Left ventricle myocardium superior (tissue), 1 donor: ENCODE results near the gene MCRIP2. TPM values are rescaled to one million over a fixed set of nuclear protein-coding genes. Genes with fewer than 3 reads are reported as not detected.

Experiments
- ATAC-seq: fragments of 200-7000 bp; cut with Tn5 transposase; one replicate; pipeline ENCODE4 v1.9.1; 2020; ENCODE audit warnings: mild to moderate bottlenecking, moderate library complexity
- DNase-seq: peaks from one replicate; pipeline ENCODE4 v3.0.0-alpha.2; 2020
- intact Hi-C: fragments of 100-400 bp; cut with micrococcal nuclease; formaldehyde crosslinking; loops from one replicate; pipeline ENCODE4 v1.11.0; 2022
- total RNA-seq: library from RNA; stranded (reverse); fragmentation: NEBNext Ultra II Directional; extraction: Animal tissue kit (Norgen Biotek cat#: 25700); gene quantifications from one replicate; pipeline ENCODE4 v1.2.1, GENCODE V29; 2021
- donor health status: DM: no; HTN: yes; CAD: no; lungs with severe emphysema.

MCRIP2 gene
- total RNA-seq, 1 donor from 2014 or later, result 187 TPM

DNA sequence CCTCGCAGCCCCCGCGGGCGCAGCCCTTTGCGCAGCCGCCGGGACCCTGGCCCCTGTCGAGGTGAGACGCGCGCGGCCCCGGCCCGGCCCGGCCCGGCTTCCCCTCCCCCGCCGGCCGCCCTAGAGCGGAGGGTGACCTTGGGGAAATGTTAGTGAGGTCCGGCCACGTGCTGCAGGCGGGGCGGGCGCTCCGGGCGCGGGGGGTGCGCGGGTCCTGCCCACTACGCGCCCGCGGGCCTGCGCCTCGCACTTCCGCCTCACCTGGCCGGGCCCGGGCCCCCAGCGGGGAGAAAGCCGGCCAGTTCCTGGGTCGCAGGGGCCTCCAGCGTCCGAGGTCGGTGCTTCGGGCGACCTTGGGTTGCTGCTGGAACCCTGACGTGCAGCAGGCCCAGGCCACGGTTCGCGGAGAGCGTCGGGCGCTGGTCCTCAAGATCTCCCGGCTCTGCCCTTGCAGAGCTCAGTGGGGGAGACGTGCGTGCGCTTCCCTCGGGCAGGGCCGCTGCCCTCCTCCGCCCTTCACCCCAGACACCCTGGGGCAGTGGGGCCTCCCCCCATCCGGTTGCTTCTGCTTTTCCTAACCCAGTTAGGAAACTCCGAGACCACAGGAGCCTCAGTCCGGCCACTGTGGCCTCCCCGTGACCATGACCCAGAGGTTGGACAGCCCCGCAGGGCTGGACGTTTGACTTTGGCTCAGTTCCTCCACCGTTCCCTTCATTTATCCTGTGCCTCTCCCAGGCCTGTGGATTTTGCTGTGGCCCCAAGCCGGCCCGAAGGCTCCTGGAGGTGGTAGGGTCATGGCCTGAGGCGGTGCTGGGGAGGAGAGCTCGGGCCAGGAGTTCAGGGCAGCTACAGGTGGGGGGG lies 791 bp downstream of the MCRIP2 start:
- intact Hi-C loops, result no loop called here
- ATAC-seq, result peak; percentile 43
- DNase-seq, result peak; percentile 84

DNA sequence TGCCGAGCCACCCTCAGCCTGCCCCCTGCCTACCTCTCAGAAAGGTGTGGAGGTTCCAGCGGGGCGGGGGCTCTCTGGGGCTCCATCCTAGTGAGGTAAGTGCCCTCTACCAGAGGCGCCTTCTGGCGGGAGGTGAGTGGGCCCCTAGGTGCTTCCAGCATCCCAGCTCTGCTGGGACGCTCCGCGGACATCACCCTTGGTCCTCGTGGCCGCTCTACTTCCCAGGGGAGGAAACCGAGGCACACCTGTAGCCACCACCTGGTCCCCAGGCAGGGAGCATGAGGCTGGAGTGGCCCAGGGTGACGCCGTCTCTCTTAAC lies 1.4 kb downstream of the MCRIP2 start:
- intact Hi-C loops, result no loop called here
- DNase-seq (peak; percentile 51), ATAC-seq (no peak)

DNA sequence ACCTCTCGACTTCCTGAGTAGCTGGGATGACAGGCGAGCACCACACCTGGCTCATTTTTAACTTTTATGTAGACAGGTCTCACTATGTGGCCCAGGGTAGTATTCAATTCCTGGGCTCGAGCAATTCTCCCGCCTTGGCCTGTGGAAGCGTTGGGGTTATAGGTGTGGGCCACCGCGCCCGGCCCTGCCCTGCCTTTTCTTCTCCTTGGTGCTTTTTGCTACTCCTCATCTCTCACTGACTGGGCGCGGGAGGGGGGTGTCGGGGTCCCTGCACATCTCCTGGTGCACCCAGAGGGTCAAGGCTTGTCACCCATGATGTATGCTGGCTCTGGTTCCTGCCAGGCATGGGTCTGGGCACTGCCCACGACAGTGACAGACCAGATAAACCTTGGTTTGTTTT lies 2.9 kb downstream of the MCRIP2 start:
- ATAC-seq, result no peak
- intact Hi-C loops, result no loop called here
- DNase-seq, result no peak

DNA sequence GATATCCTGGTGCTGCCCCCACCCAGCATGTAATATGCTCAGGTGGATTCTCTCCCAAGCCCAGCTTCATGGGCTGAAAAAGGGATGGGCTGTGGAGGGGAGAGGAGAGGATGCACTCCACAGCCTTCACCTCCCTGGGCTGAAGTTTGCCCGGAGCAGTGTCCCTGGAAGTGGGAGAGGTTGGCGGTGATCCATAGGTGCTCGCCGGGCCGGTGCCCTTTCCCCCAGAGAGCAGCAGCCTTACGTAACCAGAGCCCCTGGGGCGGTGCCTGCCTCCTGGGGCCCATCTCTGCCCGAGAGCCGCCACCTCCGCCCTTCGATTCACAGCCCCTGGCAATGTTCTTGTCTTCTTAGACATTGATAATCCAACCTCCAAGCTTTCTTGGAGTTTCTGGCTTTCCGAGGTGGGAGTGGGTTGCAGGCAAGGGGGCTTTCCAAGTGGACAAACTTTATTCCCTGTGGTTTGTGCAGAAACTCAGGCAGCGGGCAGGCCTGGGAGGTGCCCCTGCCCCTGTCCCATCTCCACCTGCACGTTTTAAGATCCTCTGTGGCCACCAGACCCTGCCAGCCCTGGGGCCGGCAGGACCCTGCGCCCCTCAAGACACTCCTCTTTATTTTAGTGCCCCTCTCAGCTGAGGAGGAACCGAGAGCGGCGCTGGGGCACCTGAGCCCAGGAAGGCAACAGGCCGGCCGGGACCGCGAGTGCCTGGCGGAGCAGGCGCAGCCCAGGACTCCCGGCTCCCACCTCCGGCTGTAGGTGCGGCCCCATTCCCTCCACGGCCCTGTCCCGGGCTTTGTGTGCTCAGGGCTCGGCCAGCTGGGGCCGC lies 4.4 kb downstream of the MCRIP2 start:
- ATAC-seq (peak; percentile 52), DNase-seq (peak; percentile 88)
- intact Hi-C loops, result no loop called here

DNA sequence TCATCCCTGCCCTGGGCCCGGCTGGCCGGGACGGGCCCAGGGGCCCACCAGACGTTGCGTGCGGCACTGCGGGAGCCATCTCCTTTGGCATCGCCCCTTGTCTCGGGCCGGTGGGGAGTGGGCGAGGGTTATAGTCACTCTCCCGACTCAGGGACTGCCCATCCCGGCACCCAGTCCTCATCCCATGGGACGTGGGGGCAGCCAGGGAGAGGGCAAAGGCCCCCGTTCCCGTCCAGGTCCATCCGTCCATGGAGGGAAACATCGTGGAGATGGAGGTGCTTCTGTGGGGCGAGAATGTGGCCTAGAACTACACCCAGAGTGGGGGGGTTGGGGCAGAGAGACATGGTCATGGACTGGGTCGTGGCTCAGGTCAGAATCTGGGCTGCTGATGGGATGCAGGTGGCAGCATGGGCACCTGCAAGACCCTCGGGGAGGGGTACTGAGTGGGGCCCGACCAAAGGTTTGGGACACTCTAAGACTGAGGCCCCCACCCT lies 5.1 kb downstream of the MCRIP2 start:
- ATAC-seq, result no peak
- no peak for DNase-seq
- intact Hi-C loops, result no loop called here

DNA sequence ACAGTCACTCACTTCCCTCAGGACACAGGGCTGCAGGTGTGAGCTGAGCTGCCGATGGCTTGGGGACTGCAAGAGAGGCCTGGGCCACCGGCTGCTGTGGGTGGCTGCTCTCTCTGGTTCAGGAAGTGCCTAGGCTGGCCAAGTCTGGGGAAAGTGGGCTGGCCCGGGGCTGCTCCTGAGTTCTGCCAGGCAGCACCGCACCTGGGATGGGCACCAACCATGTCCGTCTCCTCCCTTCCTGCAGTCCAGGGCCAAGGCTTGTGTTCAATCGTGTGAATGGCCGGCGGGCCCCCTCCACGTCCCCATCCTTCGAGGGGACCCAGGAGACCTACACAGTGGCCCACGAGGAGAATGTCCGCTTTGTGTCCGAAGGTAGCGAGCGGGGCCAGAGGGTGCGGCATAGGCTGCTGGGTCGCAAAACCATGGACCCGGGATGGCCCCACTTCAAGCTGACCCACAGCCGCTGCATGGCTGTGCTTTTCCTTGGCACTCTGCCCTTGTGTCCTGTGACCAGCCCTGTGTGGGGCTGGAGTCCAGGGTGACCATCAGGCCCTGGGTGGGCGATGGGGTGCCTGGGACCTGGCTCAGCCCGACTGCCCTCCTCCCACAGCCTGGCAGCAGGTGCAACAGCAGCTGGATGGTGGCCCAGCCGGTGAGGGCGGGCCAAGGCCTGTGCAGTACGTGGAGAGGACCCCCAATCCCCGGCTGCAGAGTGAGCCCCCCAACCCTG lies 5.7 kb downstream of the MCRIP2 start:
- ATAC-seq (peak; percentile 1), DNase-seq (no peak)
- intact Hi-C loops, result no loop called here

DNA sequence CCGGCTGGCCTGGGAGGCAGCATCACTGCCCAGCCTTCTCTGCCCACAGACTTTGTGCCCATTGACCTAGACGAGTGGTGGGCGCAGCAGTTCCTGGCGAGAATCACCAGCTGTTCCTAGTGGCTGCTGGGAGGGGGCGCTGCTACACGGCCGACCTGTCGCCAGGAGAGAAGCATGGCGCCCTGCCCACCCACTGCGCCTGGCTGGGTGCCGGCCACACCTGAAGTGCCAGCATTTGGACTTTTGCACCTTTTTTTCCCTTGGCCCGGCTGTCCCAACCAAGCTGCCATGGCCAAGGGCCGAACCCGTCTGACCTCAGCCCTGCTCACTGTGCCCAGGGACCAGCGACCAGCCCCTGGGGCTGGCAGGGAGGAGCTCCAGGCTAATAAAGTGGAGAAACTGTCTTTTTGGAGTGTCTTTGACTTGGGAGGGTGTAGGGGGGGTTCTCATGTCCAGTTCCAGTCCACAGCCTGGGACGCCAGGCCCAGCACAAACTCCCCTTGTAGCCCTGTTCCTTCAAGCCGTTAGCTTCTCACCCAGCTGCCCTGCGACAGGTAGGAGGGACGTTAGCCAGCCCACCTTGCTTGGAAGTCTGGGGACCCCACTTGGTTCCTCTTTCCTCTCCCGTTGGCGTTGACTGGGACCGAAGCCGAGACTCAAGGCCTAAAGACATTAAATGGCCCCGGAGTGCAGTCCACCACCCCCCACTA lies 6.6 kb downstream of the MCRIP2 start:
- intact Hi-C loops, result no loop called here
- no peak for DNase-seq
- ATAC-seq, result no peak

DNA sequence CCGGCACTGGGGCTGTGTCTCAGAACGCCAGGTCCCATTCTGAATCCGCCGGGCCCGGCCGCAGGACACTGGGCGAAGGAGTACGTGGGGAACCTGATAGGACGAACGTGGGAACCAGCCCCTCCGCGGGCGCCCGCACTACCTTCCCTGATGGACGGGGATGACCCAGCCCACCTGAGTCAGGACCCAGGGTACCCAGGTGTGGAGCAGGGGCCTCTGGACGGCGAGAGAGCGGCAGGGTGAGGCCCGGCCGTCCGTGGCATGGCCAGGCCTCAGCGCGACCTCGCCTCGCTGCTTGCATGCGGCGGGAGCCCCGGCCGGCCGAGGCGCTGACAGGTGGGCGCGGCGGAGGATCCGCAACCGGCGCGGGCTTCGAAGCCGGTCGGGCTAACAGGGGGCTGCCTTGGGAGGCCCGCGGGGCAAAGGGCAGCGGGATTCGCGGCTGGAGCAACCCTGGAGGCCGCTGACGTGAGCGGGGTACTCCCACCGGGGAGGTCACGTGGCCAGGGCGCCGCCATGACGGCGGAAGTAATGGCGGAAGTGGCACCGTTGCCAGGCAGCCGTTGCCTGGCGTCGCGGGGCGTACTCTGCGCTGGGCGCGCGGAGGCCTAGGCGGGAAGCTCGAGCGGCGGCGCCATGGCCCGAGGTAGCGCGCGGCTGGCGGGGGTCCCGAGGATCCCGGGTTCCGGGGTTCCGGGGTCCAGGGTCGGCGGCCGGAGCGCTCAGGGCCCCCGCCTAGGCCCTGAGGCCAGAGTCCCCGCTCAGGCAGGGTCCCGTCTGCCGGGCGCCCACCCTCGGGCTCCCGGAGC lies 7.4 kb downstream of the MCRIP2 start, which contains the start of gene WDR90:
Gene WDR90, plus strand, starts transcription at position 585 of the 809 bp plus-strand sequence. Its CDS starts 52 bp downstream, at position 637.
- DNase-seq, result peak; percentile 97
- intact Hi-C loops, result no loop called here
- ATAC-seq, result peak; percentile 83

DNA sequence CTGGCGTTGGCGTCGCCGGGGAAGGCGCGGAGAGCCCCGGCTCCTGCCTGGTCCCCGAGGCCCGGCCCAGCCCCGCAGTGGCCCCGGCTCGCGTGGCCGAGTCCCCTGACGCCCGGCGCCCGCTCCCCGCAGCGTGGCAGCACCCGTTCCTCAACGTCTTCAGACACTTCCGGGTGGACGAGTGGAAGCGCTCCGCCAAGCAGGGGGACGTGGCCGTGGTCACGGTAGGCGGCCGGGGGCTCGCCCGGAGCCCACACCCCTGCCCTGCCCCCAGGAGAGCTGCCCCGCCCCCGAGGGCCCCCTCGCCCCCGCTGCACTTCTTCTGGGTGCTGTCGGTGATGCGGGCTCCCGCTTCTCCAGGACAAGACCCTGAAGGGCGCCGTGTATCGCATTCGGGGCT lies 8.0 kb downstream of the MCRIP2 start:
- intact Hi-C loops, result no loop called here
- peak; percentile 0 for ATAC-seq

DNA sequence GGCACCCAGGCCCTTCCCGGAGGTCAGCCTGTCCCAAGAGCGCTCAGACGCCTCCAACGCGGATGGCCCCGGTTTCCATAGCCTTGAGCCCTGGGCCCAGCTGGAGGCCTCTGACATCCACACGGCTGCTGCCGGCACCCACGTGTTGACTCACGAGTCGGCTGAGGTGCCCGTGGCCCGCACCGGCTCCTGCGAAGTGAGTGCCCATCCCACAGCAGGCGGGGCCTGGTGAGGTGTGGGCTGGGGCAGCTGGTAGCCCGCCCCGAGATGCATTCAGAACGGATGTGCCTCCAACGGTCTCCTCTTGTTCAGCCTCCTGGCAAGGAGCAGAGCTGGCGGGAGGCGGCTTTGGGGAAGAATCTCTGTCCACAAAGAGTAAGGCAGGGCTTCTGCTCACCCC lies 10.2 kb downstream of the MCRIP2 start:
- DNase-seq, result no peak
- intact Hi-C loops, result no loop called here
- no peak for ATAC-seq

More for the DNA sequence above, 8.0 kb downstream of the MCRIP2 start:
- DNase-seq, result no peak

DNA sequence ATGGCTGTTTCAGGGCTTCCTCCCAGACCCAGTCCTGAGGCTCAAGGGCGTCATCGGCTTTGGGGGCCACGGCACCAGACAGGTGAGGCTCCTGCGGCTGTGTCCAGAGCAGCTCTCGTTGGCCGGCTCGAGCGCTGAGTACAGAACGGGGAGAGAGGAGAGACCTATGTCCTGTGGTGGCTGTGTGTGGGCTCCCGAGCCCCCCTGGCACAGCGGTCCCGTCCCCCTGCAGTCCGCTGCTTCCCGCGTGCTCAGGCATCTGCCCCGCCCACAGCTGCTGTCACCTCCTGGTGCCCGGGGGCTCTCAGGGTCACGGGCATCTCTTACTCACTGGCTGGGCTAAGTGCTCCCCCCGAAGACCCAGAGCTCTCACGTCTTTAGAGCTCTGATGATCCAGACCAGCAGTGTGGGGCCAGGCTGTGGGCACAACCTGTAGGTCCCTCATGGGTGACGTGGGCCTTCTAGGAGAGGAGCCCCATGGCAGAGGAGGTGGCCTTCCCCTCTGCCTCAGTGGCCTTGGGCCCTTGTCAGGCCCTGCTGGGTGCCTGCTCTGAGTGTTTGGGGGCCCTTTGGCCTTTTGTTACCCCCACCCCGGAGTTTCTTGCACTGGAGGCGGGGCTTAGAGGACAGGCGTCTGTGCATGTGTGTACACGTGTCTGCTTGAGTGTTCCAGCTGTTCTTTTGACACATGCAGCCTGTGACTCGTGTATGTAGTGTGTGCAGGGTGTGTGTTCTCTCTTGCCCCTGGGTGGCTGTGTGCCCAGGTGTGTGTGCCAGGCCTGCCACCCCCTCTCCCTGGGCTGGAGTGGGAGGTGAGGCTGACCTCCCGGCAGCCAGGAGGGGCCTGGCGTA lies 11.1 kb downstream of the MCRIP2 start:
- intact Hi-C loops, result no loop called here
- no peak for ATAC-seq
- DNase-seq, result no peak

DNA sequence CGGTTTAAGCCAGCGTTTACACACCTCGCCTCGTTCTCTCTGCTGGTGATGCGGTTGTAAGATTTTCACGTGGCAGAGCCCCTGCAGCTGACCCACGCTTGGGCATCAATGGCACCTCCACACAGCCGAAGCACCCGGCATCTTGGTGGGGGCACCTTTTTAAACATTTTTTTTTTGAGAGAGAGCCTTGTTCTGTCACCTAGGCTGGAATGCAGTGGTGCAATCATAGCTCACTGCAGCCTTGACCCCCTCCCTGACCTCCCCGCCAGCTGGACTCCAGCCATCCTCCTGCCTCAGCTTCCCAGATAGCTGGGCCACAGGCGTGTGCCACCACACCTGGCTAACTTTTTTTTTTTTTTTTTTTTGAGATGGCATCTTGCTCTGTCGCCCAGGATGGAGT lies 12.4 kb downstream of the MCRIP2 start:
- DNase-seq (no peak), ATAC-seq (no peak)
- intact Hi-C loops, result no loop called here

DNA sequence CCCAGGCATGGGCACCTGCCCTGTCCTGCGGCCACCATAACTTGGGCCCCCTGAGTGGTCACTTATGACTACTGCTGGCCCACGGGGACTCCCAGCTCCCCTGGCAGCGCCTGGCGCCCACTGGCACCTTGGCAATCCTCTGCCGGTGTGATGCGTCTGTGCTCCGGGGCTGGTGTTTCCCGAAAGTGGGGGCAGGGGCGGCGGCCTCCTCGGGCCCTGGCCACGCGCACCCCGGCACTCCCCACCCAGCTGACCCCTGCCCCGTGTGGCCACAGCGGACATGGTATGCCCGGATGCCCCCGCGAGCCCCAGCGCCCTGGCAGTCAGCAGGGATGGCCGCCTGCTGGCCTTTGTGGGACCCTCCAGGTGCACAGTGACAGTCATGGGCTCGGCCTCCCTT lies 15.9 kb downstream of the MCRIP2 start:
- ATAC-seq, result no peak
- intact Hi-C loops, result no loop called here

DNA sequence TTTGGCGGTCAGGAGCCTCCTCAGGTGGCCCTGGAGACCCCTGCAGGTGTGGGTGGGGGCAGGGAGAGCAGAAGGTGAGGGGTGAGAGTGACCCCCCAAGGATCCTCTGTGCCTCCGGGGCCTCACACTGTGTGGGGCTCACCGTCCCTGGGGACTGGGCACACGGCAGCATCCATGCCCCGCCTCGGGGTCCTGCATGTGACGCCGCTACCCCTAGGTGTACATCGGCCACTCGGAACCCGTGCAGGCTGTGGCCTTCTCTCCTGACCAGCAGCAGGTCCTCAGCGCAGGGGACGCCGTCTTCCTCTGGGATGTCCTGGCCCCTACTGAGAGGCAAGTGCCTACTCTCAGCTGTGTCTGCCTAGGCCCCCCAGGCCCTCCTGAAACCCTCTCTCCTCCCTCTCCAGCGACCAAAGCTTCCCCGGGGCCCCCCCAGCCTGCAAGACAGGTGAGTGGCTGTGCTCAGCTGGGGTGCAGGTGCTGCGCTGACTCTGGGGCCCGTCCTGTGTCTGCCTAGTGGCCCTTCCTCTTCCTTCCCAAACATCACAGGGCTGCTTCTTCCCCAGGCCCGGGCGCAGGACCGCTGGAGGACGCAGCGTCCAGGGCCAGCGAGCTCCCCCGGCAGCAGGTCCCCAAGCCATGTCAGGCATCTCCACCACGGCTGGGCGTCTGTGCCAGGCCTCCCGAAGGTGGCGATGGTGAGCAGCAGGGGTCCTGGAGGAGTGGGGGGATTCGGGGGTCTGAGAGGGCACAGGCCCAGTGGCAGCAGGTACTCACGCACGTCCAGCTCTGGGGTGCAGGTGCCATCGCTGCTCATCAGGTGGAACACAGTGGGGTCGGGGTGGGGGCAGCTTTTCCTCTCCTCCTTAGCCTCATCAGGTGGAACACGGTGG lies 17.3 kb downstream of the MCRIP2 start:
- intact Hi-C loops, result no loop called here
- ATAC-seq (no peak), DNase-seq (no peak)

More for the DNA sequence above, 15.9 kb downstream of the MCRIP2 start:
- DNase-seq, result no peak

DNA sequence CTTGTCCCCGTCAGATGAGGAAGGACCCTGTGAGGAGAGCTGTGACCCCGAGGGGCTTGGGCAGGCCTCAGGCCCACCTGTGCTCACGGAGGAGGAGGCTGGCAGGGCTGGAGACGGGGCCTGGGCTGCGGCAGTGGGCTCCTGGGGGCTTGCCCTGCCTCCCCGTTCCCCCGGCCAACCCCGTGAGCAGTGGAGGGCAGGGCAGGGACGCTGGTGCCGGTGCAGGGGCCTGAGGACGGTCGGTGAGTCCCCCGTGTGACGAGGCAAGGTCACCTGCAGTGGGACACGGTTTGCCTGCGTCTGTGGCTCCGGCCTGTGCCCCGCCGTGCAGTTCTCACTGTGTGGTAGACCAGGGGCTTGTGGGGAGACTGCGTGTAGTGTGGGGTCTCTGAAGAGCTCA lies 18.0 kb downstream of the MCRIP2 start:
- DNase-seq (no peak), ATAC-seq (no peak)
- intact Hi-C loops, result no loop called here

DNA sequence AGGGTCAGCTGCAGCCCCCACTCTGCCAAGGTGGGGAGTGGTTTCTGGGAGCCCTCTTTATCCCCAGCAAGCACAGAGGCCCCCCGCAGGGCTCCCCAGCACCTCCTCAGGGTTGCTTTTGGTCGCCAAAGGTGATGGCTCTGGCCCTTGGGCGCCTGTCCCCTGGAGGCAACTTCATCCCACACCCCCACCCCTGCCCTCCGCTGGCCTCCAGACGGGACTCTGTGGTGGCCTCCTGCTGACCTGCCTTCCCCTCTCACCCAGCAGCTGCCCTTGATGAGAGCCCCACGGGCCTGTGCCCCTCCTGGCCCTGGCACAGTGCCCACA lies 18.5 kb downstream of the MCRIP2 start:
- ATAC-seq (no peak), DNase-seq (no peak)
- intact Hi-C loops, result no loop called here
